T47D (cell line): ENCODE measurements around the gene VAV3.
"Not testable (repeated sequence)": the region's sequence is repeated elsewhere in the genome, so short reads cannot be mapped to it uniquely, and the experiment has no call there.

ENCODE experiments used
- DNase-seq, 2 experiments: peaks; one replicate each; pipeline versions ENCODE4 v3.0.0 to v3.0.0-alpha.2; 2011 to 2012; ENCODE audit warnings: low read depth in 1 of 2, low spot score in 1 of 2
- JUND ChIP-seq: IDR thresholded peaks from 2 replicates; pipeline ENCODE4 v1.6.1; 2012; ENCODE audit warnings: low read depth
- in situ Hi-C: cut with HindIII; loops from 2 replicates; pipeline ENCODE4 v1.10.0; 2016; ENCODE audit warnings: low sequenced_read_pairs, low pct_unique_long_range_greater_than_20kb

Gene VAV3, protein sequence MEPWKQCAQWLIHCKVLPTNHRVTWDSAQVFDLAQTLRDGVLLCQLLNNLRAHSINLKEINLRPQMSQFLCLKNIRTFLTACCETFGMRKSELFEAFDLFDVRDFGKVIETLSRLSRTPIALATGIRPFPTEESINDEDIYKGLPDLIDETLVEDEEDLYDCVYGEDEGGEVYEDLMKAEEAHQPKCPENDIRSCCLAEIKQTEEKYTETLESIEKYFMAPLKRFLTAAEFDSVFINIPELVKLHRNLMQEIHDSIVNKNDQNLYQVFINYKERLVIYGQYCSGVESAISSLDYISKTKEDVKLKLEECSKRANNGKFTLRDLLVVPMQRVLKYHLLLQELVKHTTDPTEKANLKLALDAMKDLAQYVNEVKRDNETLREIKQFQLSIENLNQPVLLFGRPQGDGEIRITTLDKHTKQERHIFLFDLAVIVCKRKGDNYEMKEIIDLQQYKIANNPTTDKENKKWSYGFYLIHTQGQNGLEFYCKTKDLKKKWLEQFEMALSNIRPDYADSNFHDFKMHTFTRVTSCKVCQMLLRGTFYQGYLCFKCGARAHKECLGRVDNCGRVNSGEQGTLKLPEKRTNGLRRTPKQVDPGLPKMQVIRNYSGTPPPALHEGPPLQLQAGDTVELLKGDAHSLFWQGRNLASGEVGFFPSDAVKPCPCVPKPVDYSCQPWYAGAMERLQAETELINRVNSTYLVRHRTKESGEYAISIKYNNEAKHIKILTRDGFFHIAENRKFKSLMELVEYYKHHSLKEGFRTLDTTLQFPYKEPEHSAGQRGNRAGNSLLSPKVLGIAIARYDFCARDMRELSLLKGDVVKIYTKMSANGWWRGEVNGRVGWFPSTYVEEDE

GRCh38 chr1:107965110-107965991 is at the start of gene VAV3:
Gene VAV3, minus strand, starts transcription at chr1:107965180. Its CDS starts 311 bp downstream, at chr1:107964869.
- peak; percentile 80 to 81 for DNase-seq
- no peak for TF ChIP-seq JUND
- in situ Hi-C loops = no loop called here

- in situ Hi-C loops = no loop called here
- DNase-seq = no peak
- TF ChIP-seq JUND = no peak
These were observed 47.6 kb upstream of the VAV3 start for GRCh38 chr1:108012553-108012952.

DNA sequence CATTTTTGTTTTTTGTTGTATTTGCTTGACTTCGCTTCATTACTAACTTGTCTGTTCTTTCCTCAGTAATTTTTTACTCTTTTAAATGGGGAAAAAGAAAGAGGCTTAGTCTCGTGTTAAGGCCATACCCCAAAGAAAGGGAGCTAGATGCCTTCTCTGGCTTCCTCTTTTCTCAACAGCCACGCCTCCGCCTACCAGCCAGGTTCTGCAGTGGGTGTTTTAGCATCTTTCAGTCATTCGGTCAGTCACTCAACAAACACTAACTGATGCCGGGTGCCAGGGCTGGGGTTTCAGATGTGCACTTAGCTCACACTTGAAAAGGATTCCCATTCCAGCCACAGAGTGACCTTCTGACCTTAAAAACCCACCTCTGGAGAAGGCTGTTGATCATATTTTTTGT is 46.3 kb upstream of the VAV3 start:
- no peak for TF ChIP-seq JUND
- in situ Hi-C loops = no loop called here
- no peak for DNase-seq

- no peak for DNase-seq
- no peak for TF ChIP-seq JUND
- in situ Hi-C loops = no loop called here
These were observed 45.6 kb upstream of the VAV3 start for GRCh38 chr1:108010581-108010980.

DNA sequence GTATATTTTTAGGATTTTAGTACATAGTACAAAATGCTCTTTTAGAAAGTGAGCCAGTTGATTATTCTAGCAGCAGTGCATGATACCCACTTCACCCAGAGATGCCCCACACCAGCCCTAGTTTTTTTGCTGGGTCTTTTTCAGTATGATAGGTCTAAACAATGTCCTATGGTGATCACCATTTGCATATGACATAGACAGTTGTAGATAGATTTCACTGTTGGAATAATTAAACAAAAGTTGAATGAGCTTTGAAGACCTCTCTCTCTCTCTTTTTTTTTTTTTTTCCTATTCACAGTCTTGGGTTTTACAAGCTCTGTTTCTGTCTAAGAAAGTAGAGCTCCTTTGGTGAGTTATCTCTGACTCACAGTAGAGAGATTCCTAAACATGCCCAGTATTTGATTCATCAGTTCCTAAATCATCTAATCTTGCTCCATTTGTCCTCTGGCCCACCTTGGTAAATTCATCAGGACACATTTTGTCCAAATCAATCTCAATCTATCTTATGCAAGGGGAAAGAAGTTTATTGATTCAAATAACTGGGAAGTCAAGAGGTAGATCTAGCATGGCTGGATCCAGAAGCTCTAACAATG is 44.7 kb upstream of the VAV3 start:
- no peak for DNase-seq
- in situ Hi-C loops = no loop called here
- TF ChIP-seq JUND = no peak

DNA sequence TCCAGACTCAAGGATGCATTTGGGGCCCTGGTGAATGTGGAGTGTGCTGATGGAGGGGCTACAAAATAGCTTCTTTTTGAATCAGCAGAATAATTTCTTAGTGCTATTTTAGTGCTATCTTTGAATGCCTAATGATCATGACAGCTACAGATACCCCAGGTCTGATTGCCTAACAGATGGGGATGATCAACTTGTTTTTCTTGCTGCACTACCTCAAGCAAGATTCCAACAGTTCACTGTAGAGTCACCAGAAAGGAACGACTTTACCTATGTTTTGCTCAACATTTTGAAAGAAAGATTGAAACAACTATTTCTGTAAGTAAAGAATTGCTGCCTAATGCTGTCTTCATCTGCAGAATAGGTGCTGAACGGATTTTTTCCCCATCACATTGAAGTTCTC is 42.6 kb upstream of the VAV3 start:
- in situ Hi-C loops = no loop called here
- DNase-seq = no peak
- no peak for TF ChIP-seq JUND

GRCh38 chr1:108007070-108007469 is 42.1 kb upstream of the VAV3 start:
- in situ Hi-C loops = no loop called here
- no peak for TF ChIP-seq JUND
- DNase-seq = no peak

DNA sequence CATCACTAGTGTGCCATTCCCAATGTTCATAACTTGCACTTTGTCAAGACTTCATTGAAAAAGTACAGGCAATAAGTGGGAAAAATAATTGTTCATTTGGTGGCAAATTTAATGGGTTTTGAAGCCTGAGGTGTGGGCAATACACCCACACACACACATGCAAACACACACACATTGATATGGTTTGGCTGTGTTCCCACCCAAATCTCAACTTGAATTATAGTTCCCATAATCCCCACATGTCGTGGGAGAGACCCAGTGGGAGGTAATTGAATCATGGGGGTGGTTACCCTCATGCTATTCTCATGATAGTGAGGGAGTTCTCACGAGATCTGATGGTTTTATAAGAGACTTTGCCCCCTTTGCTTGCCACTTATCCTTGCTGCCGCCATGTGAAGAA is 39.9 kb upstream of the VAV3 start:
- DNase-seq, in situ Hi-C loops: not testable (repeated sequence)

DNA sequence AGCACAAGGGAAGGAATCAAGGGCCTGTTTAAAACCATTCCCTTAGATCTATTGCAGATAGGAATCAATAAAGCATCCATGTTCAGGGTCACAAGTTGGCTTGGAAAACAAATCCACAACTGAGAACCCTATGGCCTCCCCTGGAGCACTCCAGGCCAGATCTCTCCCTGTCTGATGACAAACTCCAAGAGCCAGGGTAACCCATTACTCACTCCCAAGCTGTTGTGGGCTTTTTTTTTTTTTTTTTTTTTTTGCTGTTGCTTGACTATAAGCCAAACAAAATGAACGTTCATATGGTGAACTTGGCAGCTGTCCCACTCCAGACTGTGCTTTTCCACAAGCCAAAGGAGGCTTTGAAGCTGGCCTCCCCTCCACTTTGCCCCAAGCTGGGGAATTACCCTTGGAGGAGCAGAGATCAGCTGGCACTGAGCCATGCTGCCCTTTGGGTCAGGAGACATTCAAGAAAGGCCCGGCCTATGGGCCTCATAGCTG is 35.7 kb upstream of the VAV3 start:
- in situ Hi-C loops = no loop called here
- DNase-seq = no peak
- TF ChIP-seq JUND = no peak

GRCh38 chr1:108000184-108000583 is 35.2 kb upstream of the VAV3 start:
- no peak for TF ChIP-seq JUND
- in situ Hi-C loops = no loop called here
- DNase-seq = no peak

DNA sequence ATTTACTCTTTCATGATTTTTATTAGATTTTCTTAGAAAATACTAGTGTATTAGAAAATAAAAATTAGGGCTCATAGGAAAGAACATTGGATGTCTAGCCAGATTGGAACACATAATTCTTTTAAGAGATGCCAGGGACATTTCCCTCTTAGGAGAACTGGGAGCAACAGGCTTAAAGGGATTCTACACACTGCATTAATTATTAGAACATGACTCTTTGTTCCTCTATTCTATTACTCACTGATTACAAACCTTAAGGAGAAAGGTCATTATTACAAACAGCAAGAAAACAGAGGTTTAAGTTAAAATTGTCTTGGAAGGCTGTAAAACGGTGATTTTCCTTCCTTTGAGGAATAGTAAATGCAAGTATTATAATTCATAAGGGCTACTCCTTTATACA is 32.9 kb upstream of the VAV3 start:
- in situ Hi-C loops = no loop called here
- no peak for TF ChIP-seq JUND
- no peak for DNase-seq

- in situ Hi-C loops = no loop called here
- no peak for TF ChIP-seq JUND
- DNase-seq = no peak
These were observed 28.9 kb upstream of the VAV3 start for GRCh38 chr1:107993920-107994319.
